PFSK-1 (cell line): ENCODE results near the gene SLC26A2.
A peak's percentile ranks its signal among the peaks of the same experiment; 100 is the strongest.

Experiments
- FOXP2 ChIP-seq: optimal IDR thresholded peaks from 2 replicates; pipeline ENCODE3; 2011; ENCODE audit warnings: borderline replicate concordance, control low read depth, inconsistent platforms; ENCODE audit not compliant: insufficient read depth; ENCODE audit errors: extremely low read length, extremely low read depth
- POLR2AphosphoS5 ChIP-seq: IDR thresholded peaks from 2 replicates; pipeline ENCODE4 v1.6.1; 2012; ENCODE audit warnings: low read depth, mild to moderate bottlenecking, control low read depth, low read length, moderate library complexity
- SIN3A ChIP-seq: IDR thresholded peaks from 2 replicates; pipeline ENCODE4 v1.6.1; 2012; ENCODE audit warnings: mild to moderate bottlenecking, low read length, moderate library complexity, borderline replicate concordance; ENCODE audit not compliant: insufficient read depth
- TAF1 ChIP-seq: IDR thresholded peaks from 2 replicates; pipeline ENCODE4 v1.6.1; 2012; ENCODE audit warnings: low read length, control low read depth, borderline replicate concordance; ENCODE audit not compliant: insufficient read depth
- TF ChIP-seq, protein P1 (sequence below), 2 experiments: IDR thresholded peaks; 2 replicates each; pipeline versions ENCODE4 v1.6.1 to v1.8.0; 2011 to 2012; ENCODE audit warnings: low read depth in 2 of 2, low read length in 2 of 2, control low read depth in 1 of 2, inconsistent platforms in 1 of 2, mild to moderate bottlenecking in 1 of 2, moderate library complexity in 1 of 2; ENCODE audit not compliant: insufficient read depth in 1 of 2

The SLC26A2 gene

GRCh38 chr5:150000990-150001659, 40.6 kb downstream of the SLC26A2 start:
- no peak for TF ChIP-seq SIN3A

DNA sequence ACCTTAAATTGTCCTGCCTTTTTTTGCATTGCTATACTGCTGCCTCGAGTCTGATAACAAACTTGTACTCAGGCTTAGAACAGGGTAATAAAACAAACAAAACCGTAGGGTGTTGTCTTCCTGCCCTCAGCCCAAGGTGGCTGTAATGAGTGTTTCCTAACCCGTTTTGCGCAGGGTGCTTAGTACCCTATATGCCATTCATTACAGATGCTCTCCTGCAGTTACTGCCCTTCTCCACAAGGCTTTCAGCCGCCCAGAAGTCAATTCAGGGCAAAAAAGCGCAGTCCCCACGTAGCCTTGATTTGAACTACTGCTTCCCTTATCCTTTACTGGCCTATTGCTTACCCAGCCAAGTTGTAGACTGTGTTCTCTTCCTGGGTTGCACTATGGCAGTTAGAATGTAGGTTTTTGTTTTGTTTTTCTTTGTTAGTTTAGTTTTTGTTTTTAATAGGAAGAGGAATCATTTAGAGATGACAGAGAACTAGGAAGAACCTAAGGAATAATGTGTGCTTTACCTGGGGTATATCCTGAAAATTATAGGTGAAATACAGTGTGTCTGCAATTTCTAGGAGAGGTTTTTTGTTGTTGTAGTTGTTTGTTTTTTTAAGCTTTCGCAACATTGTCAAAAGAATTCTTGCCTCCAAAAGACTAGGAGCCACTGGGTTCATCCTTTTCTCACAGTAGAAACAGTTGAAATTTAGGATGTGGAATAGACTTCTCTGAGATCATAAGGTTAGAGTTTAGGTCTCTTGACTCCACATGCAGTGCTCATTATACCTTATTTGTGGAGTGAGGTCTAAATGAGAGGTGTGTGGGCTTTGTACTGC, 41.3 kb downstream of the SLC26A2 start:
- TF ChIP-seq FOXP2 = no peak
- no peak for TF ChIP-seq POLR2AphosphoS5
- TF ChIP-seq, protein P1, sequence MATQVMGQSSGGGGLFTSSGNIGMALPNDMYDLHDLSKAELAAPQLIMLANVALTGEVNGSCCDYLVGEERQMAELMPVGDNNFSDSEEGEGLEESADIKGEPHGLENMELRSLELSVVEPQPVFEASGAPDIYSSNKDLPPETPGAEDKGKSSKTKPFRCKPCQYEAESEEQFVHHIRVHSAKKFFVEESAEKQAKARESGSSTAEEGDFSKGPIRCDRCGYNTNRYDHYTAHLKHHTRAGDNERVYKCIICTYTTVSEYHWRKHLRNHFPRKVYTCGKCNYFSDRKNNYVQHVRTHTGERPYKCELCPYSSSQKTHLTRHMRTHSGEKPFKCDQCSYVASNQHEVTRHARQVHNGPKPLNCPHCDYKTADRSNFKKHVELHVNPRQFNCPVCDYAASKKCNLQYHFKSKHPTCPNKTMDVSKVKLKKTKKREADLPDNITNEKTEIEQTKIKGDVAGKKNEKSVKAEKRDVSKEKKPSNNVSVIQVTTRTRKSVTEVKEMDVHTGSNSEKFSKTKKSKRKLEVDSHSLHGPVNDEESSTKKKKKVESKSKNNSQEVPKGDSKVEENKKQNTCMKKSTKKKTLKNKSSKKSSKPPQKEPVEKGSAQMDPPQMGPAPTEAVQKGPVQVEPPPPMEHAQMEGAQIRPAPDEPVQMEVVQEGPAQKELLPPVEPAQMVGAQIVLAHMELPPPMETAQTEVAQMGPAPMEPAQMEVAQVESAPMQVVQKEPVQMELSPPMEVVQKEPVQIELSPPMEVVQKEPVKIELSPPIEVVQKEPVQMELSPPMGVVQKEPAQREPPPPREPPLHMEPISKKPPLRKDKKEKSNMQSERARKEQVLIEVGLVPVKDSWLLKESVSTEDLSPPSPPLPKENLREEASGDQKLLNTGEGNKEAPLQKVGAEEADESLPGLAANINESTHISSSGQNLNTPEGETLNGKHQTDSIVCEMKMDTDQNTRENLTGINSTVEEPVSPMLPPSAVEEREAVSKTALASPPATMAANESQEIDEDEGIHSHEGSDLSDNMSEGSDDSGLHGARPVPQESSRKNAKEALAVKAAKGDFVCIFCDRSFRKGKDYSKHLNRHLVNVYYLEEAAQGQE (IDR thresholded peaks at IDR 0.05; ENCODE audit: insufficient read depth in 1 of 2, low read depth in 2 of 2, low read length in 2 of 2) = no peak
- TF ChIP-seq SIN3A = no peak
- TF ChIP-seq TAF1 = no peak

GRCh38 chr5:150006318-150006717, 45.8 kb downstream of the SLC26A2 start:
- no peak for TF ChIP-seq SIN3A
- TF ChIP-seq, protein P1 (IDR thresholded peaks at IDR 0.05; ENCODE audit: insufficient read depth in 1 of 2, low read depth in 2 of 2, low read length in 2 of 2) = no peak
- no peak for TF ChIP-seq FOXP2
- no peak for TF ChIP-seq POLR2AphosphoS5
- TF ChIP-seq TAF1 = no peak

- TF ChIP-seq TAF1 (no peak), POLR2AphosphoS5 (no peak), FOXP2 (no peak), SIN3A (no peak)
- TF ChIP-seq, protein P1 (IDR thresholded peaks at IDR 0.05; ENCODE audit: insufficient read depth in 1 of 2, low read depth in 2 of 2, low read length in 2 of 2) = no peak
These were observed 46.5 kb downstream of the SLC26A2 start for GRCh38 chr5:150007050-150007449.

- no peak for TF ChIP-seq TAF1
- TF ChIP-seq FOXP2 = peak; percentile 79
- TF ChIP-seq, protein P1 (IDR thresholded peaks at IDR 0.05; ENCODE audit: insufficient read depth in 1 of 2, low read depth in 2 of 2, low read length in 2 of 2) = 0 out of 4 replicates have a peak, but pooled peaks of 1 of the 2 experiments have one; percentile 43
- TF ChIP-seq SIN3A = 0 out of 2 replicates have a peak, but pooled peaks have one; percentile 62
These were observed 49.3 kb downstream of the SLC26A2 start for GRCh38 chr5:150009671-150010387.
